Pons (tissue), 1 donor: ENCODE results near the gene NIT1.
"Not testable (repeated sequence)": the region's sequence is repeated elsewhere in the genome, so short reads cannot be mapped to it uniquely, and the experiment has no call there.

Experiments used
- DNase-seq: peaks from one replicate; pipeline ENCODE4 v3.0.0-alpha.2; 2016; ENCODE audit warnings: low spot score

The NIT1 gene

DNA sequence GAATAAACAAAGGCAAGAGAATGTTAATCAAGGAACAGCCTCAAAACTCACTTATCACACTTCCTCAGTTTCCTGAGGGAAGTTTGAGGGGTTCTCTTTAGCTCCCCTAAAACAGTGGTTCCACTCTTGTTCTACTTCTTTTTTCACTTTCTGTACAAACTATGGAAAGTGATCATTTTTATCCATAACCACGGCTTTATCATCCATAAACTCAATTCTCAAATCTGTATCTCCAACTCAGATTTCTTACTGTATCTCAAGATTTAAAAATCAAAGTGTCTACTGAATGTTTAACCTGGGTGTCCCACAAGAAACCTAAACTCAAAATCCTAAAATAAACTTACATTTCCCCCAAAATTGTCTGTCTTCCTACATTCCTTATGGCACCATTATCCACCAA is 4.0 kb upstream of the NIT1 start:
- DNase-seq = no peak

DNA sequence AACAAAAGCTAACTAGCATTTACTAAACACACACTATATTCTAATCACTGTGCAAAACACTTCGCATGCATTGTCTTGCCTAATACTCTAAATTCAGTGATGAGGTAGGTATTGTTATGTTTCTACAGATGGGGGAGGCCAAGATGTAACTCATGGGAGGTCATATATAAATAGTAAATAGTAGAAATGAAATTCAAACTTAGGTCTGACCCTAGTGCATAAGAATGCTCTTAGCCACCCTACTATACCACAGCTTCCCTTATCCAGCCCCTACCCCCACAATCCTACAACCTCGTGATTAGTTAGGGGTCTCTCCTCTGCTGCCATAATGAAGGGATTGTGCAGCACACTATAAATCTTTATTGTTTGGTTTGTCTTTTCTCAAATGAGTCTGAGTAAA is 3.3 kb upstream of the NIT1 start:
- DNase-seq = peak; percentile 52

DNA sequence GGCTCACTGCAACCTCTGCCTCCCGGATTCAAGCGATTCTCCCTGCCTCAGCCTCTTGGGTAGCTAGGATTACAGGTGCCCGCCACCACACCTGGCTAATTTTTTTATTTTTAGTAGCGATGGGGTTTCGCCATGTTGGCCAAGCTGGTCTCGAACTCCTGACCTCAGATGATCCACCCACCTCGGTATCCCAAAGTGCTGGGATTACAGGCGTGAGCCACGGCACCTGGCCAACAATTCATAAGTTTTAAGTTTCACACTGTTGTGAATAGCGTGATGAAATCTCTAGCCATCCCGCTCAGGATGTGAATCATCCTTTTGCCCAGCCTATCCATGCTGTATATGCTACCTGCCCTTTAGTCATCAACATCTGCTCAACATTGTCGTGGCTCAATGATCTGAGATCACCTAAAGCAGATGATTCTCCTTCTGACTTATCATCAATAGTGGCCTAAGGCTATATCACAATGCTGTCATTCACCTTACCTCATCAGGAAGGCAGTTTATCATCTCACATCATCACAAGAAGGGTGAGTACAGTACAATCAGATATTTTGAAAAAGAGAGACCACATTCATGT is 2.7 kb upstream of the NIT1 start:
- no peak for DNase-seq

DNA sequence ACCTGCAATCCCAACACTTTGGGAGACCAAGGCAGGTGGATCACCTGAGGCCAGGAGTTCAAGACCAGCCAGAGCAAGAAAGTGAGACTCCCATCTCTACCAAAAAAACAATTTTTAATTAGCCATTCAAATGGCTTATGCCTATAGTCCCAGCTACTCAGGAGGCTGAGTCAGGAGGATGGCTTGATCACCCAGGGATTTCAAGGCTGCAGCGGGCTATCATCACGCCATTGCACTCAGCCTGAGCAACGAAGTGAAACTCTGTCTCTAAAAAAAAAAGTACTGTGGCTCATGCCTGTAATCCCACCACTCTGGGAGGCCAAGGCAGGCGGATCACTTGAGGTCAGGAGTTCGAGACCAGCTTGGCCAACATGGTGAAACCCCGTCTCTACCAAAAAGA is 1.9 kb upstream of the NIT1 start:
- not testable (repeated sequence) for DNase-seq

DNA sequence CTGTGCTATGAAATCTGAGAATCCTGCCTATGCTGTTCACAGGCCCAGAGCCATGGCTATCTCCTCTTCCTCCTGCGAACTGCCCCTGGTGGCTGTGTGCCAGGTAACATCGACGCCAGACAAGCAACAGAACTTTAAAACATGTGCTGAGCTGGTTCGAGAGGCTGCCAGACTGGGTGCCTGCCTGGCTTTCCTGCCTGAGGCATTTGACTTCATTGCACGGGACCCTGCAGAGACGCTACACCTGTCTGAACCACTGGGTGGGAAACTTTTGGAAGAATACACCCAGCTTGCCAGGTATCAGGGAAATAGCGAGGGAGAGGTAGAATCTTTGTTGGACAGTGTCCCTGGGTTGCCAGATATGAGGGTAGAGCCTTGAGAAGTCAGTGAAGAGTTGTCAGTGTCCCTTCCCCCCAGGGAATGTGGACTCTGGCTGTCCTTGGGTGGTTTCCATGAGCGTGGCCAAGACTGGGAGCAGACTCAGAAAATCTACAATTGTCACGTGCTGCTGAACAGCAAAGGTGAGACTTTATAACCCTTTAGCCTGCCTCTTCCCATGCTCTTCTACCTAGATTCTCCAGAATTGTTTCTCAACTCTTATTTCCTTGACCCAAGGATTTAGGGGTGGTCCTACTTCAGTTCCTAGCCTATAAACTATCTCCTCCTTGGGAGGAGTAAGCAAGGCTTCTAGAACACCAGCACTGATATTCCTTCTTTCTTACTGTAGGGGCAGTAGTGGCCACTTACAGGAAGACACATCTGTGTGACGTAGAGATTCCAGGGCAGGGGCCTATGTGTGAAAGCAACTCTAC is 1.4 kb downstream of the NIT1 start:
- peak; percentile 39 for DNase-seq

DNA sequence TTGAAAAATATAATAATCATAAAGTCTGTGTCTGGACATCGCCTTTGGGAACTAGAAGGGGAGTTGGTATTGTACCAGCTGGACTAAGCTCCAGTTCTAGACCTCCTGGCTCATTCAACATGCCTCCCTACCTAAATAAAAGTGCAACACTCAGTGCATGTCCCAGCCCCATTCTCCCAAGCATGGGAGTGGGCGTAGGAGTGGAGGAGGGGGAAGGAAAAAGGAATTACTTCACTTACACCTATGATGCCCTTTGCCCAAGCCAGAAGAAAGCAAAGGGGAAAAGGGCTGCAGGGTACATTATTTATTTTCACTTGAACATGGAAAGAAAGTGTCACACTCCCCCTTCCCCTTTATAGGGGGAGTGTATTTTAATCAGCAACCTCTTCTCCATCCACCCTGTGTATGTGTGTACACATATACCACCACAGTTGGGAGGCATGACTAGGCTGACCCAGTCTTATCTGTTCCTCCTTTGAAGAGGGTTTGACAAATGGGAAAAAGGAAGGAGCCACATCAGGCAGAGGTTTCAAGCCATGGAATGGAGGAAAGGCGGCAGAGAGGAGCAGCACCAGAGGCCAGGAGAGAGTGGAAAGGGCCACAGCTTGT is 3.2 kb downstream of the NIT1 start:
- no peak for DNase-seq

DNA sequence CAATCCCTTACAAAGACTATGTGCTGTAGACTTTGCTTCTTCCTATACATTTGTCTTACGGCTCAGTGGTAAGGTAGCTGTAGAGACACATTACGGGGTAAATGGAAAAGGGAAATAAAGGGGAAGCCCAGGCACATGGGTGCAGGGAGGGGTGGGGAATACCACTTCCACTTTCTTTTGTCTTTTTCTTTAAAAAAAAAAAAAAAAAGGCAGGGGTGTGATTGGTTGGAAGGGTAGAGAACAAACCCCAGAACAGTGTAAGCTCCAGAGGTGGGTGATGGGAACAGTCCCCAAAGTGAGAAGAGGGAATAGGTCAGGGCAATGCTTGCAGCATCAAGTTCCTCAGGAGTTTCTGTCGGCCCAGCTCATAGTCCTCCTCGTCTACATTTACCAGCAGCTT is 3.9 kb downstream of the NIT1 start:
- peak; percentile 61 for DNase-seq

DNA sequence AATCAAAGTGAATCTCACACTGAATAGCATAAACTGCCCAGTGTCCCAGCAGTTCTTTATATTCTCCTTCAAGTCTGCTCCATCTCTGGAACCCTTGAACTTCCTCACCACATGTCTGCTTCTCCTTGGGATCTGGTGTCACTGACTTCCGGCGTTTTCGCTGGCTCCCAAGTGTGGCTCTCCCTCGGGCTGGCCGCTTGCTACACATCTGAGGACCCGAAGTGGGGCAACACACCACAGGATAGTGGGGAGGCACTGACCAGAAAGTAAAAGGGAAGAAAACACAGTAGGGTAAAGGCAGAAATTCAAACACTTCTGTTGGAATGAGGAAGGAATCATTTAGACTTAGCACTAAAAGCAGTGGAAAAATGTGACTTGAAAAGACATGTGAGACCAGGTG is 5.1 kb downstream of the NIT1 start:
- DNase-seq = no peak

DNA sequence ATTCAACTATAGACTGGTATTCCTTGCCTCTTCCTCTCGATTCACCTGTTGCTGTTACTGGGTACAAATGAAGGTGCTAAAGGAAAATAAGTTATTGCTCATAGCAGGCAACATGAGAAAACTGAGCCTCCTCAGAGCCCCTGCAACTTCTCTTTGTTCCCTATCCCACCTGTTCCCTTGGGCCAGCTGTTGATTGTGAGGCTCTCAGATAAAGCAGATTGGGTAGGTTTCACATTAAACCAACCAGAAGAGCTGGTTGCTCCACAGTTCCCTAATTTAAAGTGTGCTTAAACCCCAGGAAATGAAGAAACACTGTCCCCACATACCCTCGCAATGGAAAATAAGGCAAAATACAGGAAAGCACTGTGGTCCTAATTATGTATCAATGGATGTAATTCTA is 9.7 kb downstream of the NIT1 start:
- no peak for DNase-seq

DNA sequence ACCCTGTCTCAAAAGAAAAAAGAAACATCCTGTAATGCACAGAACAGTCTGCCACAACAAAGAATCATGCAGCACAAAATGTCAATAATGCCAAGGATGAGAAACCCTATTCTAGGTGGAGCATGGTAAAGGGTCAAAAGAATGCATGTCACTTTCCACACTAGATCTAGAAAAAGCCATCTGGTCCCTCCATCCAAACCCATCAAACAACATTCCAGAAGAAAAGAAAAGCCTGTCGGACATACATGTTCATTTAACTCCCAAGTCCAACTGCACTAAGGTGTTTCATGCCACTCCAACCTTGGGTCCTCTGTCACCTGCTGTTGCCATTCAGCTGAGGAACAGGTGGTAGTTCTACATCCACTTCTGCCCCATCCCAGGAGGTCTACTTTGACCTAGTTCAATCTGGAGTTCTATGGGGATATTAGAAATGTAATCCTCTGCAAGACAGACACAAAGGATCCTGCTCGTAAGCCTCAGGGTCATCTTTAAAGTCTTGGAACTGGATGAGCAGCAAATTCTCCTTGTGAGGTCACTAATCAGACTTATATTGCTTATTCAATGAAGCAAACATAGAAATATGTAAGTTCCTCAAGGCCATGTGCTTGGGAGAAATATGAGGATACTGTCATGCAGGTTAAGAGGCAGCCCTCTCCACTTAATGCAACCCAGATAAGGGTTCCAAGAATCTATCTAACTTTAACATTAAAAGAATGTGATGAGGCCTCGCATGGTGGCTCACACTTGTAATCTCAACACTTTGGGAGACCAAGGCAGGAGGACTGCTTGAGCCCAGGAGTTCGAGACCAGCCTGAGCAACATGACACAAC is 10.9 kb downstream of the NIT1 start:
- DNase-seq = no peak

DNA sequence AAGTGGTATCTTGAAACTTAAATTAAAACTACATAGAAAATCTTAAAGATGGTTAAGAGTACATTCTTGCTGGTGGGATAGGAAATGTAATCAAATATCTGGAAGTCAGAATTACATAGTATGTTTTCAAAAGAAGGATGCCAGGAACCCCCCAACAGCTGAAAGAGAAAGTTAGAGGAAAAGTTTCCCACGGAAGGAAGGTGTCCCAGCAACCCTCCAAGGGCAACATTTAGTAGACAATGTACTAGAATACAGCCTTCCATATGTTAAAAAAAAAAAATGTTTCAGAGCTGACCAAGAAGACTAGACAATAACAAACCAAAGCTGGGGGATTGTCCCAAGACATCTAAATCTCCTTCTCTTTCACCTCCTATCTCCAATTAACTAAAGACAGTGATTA is 12.4 kb downstream of the NIT1 start:
- no peak for DNase-seq

DNA sequence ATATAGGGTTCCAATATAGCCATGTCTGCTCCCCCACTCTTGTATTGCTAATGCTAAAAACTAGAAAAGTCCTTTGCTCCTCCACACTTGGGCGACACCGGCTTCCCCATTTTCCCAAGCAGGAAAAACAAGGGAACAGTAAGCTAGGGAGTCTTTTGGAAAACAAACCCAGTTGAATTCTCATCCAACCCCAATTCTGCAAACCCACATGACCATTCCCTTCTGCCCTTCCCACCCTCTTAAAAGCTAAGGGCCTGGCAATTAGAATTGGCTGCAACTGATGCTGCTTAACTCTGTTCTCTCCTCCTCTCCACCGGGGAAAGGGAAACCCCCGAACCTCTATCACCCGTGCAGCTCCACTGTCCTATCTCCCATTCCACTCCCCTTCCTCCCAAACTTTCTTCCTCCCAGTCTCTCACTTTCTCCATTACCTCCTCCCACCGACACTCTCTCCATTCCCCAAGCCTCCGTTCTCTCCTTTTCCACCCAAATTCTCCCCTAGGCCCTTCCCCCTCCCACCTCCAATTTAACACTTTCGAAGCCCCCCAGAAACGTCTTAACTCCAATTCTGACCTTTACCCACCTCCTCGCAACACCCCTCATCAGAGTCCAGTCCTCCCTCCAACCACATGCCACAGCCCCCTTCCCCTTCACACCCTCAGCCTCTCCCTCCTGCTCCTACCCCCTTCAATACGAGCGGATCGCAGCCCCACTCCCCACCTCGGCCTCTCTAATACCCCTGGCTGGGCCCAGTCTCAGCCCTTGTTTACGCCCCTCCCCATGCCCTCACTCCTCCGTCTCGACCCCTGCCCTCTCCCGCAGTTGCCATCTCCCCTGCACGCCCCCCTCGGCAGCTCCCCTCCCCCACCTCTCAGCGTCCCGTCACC is 13.9 kb downstream of the NIT1 start:
- peak; percentile 47 for DNase-seq

DNA sequence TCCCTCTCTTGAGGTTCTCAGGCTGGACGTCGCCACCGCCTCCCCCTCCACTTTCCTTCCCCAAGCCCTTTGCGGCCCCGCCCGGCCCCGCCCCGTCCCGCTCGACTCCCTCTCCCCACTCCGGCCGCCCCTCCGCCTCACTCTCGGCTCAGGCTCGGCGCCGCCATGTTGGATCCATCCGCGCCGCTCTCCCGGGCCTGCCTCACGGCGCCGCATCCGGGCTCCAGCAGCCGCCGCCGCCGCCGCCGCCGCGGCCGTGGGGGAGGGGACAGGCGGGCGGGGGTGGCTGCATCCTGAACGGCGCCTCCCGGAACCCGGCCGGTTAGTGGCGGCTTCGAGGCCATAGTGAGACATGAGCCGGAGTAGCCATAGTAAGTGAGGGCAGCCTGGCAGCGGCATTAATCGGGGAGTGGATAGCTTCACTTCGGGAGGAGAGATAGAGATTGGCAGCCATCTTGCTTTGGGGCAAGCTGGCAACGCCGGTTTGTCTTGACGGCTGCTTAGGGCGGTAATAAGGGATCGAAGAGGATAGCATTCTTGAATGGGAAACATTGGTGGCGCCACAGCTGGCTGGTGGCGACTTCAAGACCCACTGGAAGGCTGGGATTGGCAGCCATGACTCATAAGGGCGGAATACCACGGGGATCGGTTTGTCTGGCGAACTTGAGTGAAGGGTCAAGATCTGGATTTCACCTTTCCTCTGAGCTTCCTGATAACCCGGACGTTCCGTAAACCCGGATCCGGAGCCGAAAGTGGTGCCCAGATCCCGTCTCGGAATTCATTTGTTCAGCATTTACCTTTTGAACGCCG is 14.7 kb downstream of the NIT1 start, which contains the start of gene DEDD:
DEDD (minus strand) TSS at position 258 of the 810 bp plus-strand sequence. CDS start 8,205 bp downstream, outside the sequence.
- DNase-seq = peak; percentile 98

DNA sequence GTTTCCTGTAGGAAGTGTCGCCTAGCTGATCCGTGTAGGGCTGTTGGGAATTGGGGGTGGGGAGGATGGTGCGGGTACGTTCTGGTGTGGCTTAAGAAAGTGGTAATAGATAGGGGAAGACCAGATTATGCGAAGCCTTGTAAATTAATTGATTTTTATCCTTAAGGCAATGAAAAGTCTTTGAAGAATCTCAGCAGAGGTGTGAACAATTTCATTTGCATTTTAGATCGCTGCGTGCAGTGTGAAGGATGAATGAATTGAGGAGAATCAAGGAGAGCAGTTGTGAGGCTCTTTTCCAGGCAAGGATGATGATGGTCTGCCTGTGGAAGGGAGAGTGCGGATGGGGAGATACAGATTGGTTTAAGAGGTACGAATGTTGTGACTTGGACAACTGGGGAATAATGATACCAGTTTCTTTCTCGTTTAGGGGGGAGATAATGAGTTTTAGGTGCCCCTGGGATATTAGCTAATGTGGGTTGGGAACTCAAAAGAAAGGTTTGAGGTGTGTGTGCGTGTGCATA is 15.4 kb downstream of the NIT1 start:
- DNase-seq = no peak

DNA sequence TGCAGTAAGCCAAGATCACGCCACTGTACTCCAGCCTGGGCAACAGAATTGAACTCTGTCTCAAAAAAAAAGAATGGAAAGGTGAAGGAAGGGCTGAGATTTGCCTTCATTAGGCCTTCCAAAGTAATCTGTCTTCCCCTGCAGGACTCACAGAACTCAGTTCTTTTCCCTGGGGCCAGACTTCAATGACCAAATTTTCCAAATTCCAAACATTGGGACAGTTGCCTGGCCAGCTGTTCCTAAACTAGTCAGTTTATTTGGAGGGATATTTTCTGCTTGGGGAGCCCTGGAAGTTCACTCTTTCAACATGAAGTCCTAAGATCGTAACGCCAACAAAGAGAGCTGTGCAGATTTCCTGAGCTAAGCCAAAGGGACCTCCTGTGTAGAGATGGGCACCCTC is 20.0 kb downstream of the NIT1 start:
- DNase-seq = no peak

DNA sequence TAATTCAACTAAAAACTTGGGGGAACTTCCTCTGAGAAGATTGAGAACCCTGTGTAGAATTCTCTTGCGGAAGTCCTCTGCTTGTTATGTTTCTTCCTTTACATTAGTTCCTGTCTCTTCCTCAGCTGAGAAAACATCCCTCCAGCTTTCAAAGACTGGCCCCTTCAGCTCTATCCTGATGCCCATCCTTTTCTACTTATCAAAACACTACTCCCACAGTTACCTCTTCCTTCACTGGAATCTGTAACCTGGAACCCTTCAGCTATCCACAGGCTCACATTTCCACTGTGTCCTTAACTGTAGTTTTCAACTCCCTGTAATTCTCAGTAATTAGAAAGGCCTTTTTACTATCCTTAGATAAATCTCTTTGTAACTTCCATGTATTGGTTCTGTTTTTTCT is 20.5 kb downstream of the NIT1 start:
- no peak for DNase-seq

DNA sequence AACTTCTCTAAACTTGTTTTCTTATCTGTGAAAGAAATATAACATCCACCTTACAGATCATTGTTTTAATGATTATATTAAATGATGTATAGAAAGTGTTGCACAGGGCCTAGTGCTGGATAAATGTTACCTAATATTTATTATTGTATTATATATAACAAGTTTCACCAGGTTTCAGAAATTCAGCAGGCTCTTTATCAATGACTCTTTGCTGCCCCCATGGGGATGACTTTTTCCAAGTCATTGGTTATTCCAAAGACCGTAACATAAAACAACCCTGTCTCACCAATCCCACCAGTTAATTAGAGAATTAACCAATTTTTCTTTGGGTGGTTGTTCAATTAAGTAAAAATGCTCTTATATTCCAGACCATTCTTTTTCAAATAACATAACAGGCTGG is 21.9 kb downstream of the NIT1 start:
- no peak for DNase-seq

DNA sequence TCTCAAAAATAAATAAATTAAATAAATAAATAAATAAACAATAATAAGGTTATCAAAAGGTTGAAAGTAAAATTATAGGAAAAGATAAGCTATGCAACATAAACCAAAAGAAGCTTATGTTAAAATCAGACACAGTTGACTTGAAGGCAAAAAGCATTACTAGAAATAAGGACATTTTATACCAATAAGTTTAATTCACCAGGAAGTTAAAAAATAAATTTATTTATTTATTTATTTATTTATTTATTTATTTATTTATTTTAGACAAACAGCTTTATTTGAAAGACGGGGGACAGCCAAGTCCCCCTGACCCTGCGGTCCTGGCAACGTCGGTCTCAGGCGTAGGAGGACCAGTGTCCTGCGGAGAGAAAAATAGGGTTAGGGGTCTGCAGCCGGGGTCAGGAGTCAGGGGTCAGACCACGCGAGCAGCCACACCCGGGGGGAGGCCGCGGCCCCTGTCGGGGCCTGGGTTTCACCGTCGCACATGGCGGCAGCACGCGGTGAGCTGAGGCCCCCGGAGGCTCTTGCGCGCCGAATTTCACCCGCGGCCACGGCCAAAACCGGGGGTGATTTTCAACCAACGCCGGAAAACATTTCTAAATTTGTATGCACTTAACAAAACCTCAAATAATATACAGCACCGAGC is 23.0 kb downstream of the NIT1 start:
- no peak for DNase-seq

DNA sequence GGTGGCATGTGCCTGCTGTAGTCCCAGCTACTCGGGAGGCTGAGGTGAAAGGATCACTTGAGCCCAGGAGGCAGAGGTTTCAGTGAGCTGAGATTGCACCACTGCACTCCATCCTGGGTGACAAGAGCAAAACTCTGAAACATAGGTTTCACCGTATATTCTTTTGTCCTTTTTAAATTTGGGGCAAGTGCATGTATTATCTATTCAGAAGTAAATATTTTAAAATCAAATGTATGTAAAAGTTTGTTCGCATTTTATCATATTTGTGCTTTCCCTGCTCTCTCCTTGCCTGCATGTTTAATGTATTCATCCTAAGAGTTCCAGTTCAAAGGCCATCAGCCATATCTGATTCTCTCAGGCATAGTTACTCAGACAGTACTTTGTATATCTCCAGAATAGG is 27.9 kb downstream of the NIT1 start:
- DNase-seq = no peak

DNA sequence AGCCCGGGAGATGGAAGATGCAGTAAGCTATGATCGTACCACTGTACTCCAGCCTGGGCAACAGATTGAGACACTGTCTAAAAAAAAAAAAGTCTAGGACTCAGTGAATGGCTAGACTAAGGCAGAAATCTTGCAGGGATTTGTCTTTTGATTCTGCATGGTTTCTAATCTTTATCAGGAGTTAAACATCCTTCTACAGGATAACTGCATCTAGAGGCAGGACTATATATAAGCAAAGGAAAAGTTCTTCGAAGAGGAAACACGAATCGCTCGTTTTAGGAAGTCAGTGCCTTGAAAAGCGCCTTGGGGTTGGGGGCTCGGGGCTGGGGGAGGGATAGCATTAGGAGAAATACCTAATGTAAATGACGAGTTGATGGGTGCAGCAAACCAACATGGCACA is 35.3 kb downstream of the NIT1 start:
- DNase-seq = no peak
